NCI-H2196 (cell line): ENCODE measurements around the gene COA8.
"Not testable (repeated sequence)": the region's sequence is repeated elsewhere in the genome, so short reads cannot be mapped to it uniquely, and the experiment has no call there.

ENCODE experiments used
- DNase-seq: peaks from one replicate; lab custom pipeline; 2025; ENCODE audit not compliant: unreplicated experiment; lab: John Stamatoyannopoulos, UW

Gene COA8

GRCh38 chr14:103525430-103526246 lies 37.1 kb upstream of the COA8 start:
- not testable (repeated sequence) for DNase-seq

DNA sequence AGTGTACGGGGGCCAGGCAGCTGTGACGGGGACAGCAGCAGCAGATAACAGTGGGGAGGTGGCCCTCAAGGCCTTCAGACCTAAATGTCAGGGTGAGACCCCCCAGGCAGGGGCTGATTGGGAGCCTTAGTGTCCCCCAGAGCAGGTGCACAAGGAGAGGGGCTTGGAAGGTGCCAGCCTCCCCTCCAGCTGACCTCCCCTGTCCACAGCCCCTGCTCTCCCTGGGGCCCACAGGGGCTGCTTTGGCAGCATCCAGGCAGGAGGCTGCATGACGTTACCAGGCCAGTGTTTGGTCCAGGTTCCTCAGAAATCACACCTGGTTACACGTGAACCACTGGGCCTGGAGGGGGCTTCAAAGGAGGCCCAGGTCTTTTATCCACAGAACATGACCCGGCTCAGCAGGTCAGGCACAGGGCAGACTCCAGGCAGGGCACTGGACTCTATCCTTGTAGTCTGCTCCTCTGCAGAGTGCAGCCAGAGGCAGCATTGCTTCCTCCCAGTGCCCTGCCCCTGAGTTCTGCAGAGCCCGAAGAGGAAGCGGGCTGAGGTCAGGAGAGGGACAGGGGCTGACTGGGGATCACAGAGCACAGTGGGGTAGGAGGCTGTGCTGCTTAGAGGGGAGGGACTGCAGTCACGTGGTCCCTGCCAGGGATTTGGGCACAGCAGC lies 36.4 kb upstream of the COA8 start:
- no peak for DNase-seq

DNA sequence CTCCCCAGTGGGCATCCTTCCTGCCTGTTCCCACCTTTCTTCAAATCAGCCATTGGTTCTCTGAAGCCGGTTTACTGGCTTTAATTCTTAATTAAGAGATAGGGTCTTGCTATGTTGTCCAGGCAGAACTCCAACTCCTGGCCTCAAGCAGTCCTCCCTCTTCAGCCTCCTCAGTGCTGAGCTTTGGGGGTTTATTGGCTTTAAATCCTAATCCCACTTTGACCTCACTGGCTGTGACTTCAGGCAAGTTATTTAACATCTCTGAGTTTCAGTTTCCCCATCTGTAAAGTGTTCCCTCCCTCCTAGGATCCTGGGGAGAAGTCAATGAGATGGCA lies 35.9 kb upstream of the COA8 start:
- no peak for DNase-seq

DNA sequence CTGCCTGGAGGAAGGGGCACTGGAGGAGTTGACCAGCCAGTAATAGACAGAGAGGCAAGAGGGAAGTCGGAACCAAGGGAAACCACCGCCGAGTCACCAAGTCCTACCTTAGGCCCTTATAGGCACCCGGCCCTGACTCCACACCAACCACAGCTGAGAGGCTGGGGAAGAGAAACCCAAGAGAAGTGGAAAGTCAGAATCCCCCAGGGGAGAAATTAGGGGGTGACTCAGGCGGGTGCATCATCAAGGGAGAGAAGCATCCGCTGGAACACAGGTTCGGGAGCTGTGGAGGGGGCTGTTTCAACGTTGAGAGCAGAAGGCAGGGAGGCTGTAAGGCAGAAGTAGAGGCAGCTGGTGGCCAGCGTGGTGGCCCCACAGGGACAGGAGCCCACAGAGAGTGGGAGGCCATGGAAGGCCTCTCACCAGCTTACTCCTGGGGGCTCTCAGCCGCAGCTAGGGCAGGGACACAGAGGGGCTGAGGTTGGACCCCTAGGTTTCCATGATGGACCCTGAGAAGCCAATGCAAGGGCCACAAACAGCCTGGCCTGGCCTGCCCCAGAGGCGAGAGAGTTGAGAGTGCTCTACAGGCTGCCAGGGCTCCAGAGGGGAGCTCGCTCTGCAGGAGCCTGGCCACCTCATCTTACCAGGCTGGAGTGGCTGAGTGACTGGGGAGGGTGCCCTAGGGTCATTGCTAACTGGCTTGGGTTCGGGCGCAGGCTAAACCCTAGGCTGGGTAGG lies 35.2 kb upstream of the COA8 start:
- DNase-seq: no peak

DNA sequence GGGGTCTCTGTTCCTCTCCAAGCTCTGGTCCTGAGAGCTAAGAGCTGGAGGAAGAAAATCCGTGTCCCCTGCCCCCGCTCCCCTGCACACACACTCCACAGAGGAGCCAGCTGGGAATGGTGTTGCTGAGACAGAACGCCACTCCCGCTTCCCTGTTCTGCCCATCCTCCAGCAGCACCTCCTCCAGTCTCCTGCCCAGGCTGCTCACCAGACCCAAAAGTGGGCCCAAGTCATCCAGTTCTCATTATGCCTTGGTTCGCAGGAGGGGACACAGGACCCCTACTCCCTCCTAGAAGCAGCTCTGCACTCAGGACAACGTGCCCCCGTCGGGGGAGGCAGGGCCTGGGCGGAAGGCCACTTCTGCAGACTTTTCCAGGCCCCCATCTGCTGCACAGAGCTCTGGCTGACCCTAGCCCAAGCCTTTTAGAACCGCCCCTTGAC lies 34.6 kb upstream of the COA8 start:
- DNase-seq: no peak

DNA sequence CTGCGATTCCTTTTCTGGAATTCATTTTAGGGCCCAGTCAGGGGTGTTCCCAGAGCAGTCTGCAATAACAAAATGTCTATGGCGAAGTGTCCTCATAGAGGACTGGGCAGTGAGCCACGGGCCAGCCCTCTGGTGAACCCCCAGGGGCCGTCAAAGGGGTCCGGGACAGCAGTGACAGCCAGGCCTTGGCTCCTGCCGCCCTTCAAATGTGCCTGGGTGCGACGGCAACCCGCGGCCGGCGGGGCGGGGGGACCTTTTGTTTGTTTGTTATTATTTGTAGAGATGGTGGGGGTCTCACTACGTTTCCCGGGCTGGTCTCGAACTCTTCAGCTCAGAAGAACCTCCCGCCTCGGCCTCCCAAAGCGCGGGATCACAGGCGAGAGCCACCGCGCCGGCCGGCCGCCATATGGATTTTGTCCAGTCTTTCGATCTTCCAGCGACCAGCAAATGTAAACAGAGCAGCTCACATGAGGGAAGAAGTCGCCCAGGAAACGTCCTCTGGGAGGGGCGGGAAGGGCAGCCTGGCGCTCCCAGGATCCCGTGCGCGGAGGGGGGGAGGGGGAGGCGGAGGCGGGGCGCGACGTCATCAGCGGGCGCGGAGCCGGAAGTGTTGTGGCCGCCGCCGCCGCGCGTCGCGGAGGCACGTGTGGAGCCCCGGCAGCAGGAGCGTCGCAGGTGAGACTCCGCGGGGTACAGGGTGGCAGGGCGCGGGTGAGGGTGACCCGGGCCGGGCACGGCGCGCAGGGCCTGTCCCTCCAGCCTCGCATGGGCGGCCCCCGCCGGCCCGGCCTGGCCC lies 34.0 kb upstream of the COA8 start, which contains the start of gene TRMT61A:
TRMT61A (plus strand) TSS at position 610 of the 796 bp plus-strand sequence. CDS start 783 bp downstream, outside the sequence.
- peak; percentile 75 for DNase-seq

DNA sequence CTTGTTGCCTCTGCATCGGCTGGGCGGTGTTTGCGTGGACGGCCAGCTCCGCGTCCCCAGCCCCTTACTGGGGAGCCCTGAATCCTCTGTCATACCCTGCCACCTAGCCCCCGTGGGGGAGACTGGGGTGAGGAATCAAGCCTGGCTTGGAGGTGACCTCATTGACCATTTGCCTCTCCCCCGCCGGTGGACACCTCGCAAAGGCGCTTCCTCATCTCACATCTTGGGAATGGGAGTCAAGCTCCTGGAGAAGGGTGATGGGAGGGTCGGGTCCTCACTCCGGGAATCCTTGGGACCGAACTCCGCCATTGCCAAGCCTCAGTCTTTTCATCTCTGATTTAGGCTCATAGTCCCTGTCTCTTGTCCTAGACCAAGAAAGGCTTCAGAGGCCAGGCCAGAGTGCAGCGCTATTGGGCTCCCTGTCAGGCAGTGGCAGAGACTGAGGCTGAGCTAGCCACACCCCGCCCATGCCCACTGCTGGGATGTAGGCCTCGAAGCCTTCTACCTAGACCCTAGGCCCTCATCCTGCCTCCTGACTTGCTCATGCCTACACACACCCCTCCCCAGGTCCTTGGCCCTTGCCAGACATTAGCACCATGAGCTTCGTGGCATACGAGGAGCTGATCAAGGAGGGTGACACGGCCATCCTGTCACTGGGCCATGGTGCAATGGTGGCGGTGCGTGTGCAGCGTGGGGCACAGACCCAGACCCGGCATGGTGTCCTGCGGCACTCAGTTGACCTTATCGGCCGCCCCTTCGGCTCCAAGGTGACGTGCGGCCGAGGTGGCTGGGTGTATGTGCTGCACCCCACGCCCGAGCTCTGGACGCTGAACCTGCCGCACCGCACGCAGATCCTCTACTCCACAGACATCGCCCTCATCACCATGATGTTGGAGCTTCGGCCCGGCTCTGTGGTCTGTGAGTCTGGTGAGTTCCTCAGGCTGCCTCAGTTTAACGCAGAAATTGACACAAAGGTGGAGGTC lies 33.1 kb upstream of the COA8 start:
- DNase-seq: no peak

DNA sequence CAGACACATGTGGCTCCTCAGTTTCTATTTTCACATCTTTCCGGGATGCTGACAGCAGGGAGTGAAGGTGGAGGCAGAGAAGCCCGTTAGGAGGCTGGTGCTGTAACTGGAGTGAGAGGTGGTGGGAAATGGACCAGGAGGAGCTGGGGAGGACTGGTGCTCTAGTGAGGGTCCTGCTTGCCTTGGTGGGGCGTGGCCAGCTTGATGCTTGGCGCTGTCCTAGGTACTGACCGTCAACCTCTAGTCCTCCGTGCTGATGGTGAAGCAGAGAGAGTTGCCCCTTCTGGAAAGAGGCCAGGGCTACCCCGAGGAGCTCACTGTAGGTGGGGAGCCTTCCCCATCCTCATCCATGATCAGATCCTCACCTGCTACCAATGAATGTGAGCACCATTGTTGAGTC lies 32.4 kb upstream of the COA8 start:
- DNase-seq: no peak

GRCh38 chr14:103530831-103531230 lies 31.9 kb upstream of the COA8 start:
- DNase-seq: no peak

DNA sequence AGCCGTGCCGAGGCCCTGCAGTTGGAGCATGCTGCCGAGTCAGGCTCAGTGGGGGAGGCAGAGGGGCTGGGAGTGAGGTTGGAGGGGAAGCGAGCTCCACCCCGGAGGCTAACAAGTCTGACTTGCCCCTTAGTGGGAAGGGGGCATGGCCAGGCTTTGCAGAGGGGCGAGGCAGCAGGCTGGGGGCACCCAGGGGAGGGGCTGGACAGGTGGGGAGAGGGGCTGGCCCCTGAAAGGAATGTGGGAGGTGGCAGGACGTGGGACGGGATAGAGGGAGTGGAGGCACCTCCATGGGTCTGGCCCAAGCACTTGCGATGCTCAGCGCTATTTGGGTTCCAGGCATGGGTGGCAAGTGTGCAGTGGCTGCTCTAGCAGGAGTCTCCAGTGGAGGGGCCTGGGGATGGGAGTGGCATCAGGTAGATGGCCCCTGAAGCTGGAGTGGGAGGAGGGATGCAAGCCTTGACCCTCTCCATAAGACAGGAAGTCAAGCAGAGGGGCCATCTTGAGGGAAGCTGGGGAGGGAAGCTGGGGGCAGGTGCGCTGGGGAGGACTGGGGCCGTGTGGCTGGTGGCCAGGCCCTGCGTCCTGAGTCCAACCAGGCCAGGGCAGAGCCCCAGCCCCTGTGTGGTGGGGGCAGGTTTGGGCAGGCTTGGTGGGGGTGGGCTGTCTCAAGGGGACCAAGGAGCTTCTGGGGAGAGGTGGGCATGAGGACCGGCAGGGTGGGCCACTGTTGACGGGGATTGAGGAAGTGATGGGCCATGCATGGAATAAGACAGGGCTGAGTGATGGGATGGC lies 31.1 kb upstream of the COA8 start:
- DNase-seq: no peak

GRCh38 chr14:103532216-103533136 lies 30.3 kb upstream of the COA8 start:
- no peak for DNase-seq

DNA sequence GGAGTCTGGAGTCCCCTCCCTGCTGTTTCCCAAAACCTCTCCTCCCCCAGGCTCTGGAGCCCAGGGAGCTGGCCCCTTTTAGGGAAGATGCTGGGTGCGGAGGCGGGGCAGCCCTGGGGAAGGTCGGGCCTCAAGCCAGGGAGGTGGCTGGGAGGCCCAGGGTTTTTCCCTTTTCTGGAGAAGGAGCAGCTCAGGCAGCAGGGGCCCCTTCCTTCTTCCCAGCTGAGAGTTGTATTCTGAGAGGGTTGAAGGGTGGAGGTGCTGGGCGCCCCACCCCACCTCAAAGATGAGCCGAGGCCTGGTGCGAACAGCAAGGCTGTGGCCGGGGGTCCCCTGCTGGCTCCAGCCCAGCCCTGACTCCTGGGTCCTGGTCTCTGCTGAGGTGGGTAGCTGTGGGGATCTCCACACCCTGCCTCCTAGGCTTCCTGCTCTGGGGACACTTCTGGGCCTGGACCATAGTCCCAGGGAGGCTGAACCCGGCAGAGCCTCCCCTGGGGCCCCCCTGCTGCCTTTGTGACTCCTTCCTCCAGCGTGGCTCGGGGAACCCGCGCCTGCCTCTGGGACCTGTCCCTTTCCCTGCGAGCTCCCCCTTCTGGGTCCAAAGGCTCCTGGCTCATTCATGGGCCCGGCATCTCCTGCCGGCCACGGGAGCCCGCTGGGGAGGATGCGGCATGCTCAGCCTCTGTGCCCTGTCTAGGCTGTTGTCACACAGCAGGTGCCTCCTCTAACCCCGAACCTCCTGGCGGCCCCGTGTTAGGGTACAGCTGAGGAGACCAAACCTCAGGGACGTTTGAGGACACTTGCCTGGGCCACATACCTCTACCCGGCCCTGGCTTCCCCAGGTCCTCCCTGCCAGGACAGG lies 29.4 kb upstream of the COA8 start:
- DNase-seq: no peak

GRCh38 chr14:103533999-103534575 lies 28.7 kb upstream of the COA8 start:
- no peak for DNase-seq

DNA sequence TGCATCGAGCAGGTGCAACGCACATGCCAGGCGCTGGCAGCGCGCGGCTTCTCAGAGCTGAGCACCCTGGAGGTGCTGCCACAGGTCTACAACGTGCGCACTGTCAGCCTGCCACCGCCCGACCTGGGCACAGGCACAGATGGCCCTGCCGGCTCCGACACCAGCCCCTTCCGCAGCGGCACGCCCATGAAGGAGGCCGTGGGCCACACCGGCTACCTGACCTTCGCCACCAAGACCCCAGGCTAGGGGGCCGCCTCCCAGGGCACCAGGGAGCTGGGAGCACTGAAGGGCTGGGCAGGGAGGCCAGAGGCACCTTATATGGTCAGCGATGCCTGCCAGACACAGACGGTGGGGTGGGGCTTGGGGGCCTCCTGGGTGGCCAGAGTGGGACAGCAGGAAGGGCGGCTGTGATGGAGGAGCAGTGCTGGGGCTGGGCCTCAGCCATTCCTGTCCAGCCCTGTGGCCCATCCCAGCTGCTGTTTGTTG lies 28.1 kb upstream of the COA8 start:
- no peak for DNase-seq

DNA sequence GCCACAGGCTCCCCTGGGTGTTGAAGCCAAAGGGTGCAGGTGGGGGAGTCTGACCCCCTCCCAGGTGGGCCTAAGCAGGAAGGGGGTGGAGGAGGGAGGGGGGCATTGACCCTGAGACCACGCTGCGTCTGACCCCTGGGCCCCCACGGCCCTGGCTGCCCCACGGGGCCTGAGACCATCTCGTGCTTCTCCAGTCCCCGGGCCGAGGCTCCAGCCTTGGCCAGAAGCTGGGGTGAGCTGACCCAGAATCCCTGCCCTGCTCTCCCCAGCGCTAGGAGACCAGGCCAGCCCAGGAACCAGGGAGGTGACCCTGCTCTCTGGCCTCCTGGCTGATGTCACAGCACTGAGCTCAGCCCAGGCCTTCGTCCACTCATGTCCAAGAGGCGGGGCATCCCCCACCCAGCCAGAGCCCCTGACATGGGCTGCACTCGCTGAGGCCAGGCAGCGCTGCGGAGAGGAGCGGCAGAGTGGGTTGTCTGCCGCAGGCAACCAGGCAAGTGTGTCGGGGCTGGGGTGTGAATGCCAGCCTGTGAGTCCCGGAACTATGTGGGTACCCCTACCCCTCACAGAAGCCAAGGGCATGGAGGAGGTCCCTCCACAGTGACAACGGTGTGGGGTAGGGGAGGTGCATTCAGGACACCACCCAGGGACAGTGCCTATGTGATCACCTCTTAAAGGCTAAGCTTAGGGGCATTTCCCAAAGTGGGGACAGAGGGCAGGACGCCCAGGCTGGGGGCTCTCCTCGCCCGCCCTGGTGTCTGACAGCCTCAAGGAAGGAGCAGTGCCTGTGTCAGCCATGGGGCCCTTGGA lies 27.5 kb upstream of the COA8 start:
- DNase-seq: no peak
